ENCODE data around the gene DCUN1D5. TPM values are rescaled to one million over a fixed set of nuclear protein-coding genes. Genes with fewer than 3 reads are reported as not detected.

Gene DCUN1D5
- total and polyA plus RNA-seq, 2 of the 8 experiments (the other 6 are each of a cell fraction or from before 2014, with no cell fraction given): 76.1 to 95.4 TPM

DNA sequence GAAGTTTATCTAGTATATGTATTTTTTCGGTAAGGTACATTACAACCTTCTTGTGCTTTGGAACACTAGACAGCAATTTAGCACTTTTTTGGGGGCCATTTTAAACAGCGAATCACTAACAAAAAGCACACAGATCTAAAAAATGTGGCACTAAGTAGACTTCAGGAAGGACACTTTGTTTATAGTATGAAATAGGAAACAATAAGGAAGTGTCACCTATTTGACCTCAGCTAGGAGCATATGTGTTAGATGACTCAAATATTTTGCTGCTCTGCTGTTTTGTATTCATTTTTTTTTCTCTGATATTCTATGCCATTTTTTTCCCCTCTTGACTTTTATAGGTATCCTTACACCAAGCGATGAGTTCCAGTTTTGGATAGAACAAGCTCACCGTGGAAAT lies 22.9 kb upstream of the DCUN1D5 start:
- H2AFZ ChIP-seq (ENCODE audit: low read length): no peak overlapping the region
- H3K4me3 ChIP-seq (ENCODE audit: extremely low read depth in 1 of 4, insufficient read depth in 2 of 4, low read depth in 3 of 4, low read length in 4 of 4): no peak overlapping the region
- FAIRE-seq (no peak), DNase-seq (ENCODE audit: low read depth in 1 of 2, low spot score in 2 of 2) (no peak)
- H2BK15ac ChIP-seq (ENCODE audit: low read length): no peak overlapping the region
- H2BK20ac ChIP-seq (ENCODE audit: low read length): no peak overlapping the region
- no peak overlapping the region for H2BK12ac ChIP-seq (ENCODE audit: low read depth, low read length)
- H3K14ac ChIP-seq (ENCODE audit: insufficient read length): no peak overlapping the region
- no peak for TF ChIP-seq SUZ12 (IDR thresholded peaks at IDR 0.05; ENCODE audit: low read length)
- no peak for TF ChIP-seq RXRA (IDR thresholded peaks at IDR 0.05; ENCODE audit: insufficient read depth, low read depth, low read length)
- TF ChIP-seq, protein P1, sequence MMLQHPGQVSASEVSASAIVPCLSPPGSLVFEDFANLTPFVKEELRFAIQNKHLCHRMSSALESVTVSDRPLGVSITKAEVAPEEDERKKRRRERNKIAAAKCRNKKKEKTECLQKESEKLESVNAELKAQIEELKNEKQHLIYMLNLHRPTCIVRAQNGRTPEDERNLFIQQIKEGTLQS (IDR thresholded peaks at IDR 0.05; ENCODE audit: insufficient read depth, low read depth, low read length): no peak
- no peak for TF ChIP-seq POLR2A (IDR thresholded peaks at IDR 0.05; ENCODE audit: control extremely low read depth in 1 of 2, low read depth in 2 of 2, low read length in 2 of 2)
- no peak for TF ChIP-seq BCL11A (IDR thresholded peaks at IDR 0.05; ENCODE audit: low read depth in 2 of 2, low read length in 2 of 2)
- TF ChIP-seq SIN3A (conservative IDR thresholded peaks at IDR 0.05 in 1 of 2, IDR thresholded peaks at IDR 0.05 in 1 of 2; ENCODE audit: low read depth in 1 of 2, low read length in 2 of 2): no peak
- TF ChIP-seq CHD2 (IDR thresholded peaks at IDR 0.05; ENCODE audit: low read length): no peak
- TF ChIP-seq CHD1 (IDR thresholded peaks at IDR 0.05; ENCODE audit: low read depth, low read length): no peak
- no peak for TF ChIP-seq TBP (IDR thresholded peaks at IDR 0.05; ENCODE audit: low read depth, low read length)
- TF ChIP-seq SP2 (IDR thresholded peaks at IDR 0.05; ENCODE audit: low read length): no peak
- no peak for TF ChIP-seq KDM5A (IDR thresholded peaks at IDR 0.05; ENCODE audit: low read length)
- TF ChIP-seq, protein P2, sequence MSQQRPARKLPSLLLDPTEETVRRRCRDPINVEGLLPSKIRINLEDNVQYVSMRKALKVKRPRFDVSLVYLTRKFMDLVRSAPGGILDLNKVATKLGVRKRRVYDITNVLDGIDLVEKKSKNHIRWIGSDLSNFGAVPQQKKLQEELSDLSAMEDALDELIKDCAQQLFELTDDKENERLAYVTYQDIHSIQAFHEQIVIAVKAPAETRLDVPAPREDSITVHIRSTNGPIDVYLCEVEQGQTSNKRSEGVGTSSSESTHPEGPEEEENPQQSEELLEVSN (IDR thresholded peaks at IDR 0.05): no peak
- no peak for TF ChIP-seq FOSL1 (IDR thresholded peaks at IDR 0.05; ENCODE audit: insufficient read depth, low read depth, low read length)
- no peak overlapping the region for H3K56ac ChIP-seq (replicated peaks; ENCODE audit: insufficient read length, low read depth, low read length)
- no peaks in the 10 kb centered on the region for H3K79me1 ChIP-seq (ENCODE audit: low read depth, low read length)
- H3K27ac ChIP-seq (ENCODE audit: low read depth, low read length): no peak overlapping the region
- H3K27me3 ChIP-seq (replicated peaks in 1 of 4; ENCODE audit: control insufficient read depth in 3 of 4, extremely low read depth in 1 of 4, insufficient read depth in 3 of 4, low read length in 3 of 4): no peaks in the 10 kb centered on the region
- H3K23ac ChIP-seq (ENCODE audit: insufficient read length): no peak overlapping the region
- H2AK5ac ChIP-seq (ENCODE audit: low read depth, low read length): no peak overlapping the region
- no peak overlapping the region for H3K18ac ChIP-seq (ENCODE audit: extremely low read depth, low read length)
- no peak overlapping the region for H4K91ac ChIP-seq (replicated peaks; ENCODE audit: insufficient read length, low read length)
- H3K9ac ChIP-seq (replicated peaks in 1 of 4; ENCODE audit: extremely low read depth in 1 of 4, low read depth in 3 of 4, low read length in 3 of 4): no peak overlapping the region
- 0 out of 2 replicates have a peak, but pooled peaks cover under 1% of the 10 kb centered on the region for H3K23me2 ChIP-seq (ENCODE audit: low read depth, low read length)
- H3K4me2 ChIP-seq (ENCODE audit: insufficient read depth in 1 of 2, low read depth in 2 of 2, low read length in 2 of 2): no peak overlapping the region
- H4K20me1 ChIP-seq (replicated peaks in 1 of 2; ENCODE audit: control insufficient read depth in 1 of 2, insufficient read depth in 2 of 2, low read length in 2 of 2): no peaks in the 10 kb centered on the region
- no peak overlapping the region for H4K8ac ChIP-seq (ENCODE audit: extremely low read depth, insufficient read depth, low read length)
- no peaks in the 10 kb centered on the region for H3K4me1 ChIP-seq (replicated peaks in 1 of 4; ENCODE audit: control insufficient read depth in 3 of 4, insufficient read depth in 4 of 4, low read length in 3 of 4)
- H4K5ac ChIP-seq (ENCODE audit: insufficient read length, low read depth, low read length): no peak overlapping the region
- no peak overlapping the region for H2BK5ac ChIP-seq (ENCODE audit: low read depth, low read length)
- ChIA-PET CTCF (ENCODE audit: partially characterized antibody) (interaction anchor here (0.7 kb wide), 1 partner anchor 45 kb away, joined by 3 read pairs; no protein-coding TSS in a partner anchor), POLR2A (ENCODE audit: partially characterized antibody) (no interaction called here)
- no peak overlapping the region for H3K4ac ChIP-seq (replicated peaks; ENCODE audit: insufficient read length, low read depth, low read length)
- 91% methylated on average over 4 of the region's 4 CpGs; no CpG with 5 or more reads in 1 of the 2 experiments for WGBS, 2 experiments (ENCODE audit: extremely low coverage in 1 of 2, insufficient coverage in 1 of 2, insufficient read length in 1 of 2, insufficient replicate concordance in 2 of 2, low coverage in 1 of 2, low lambda C conversion rate in 2 of 2, missing lambda C conversion rate in 1 of 2)
- peaks cover 0 to 9% (median 3%) of the 10 kb centered on the region in 4 experiments; a peak in 4 of 8 replicates for H3K36me3 ChIP-seq (ENCODE audit: control insufficient read depth in 2 of 4, insufficient read depth in 4 of 4, low read length in 3 of 4)
- H2BK120ac ChIP-seq (replicated peaks; ENCODE audit: low read depth, low read length): no peak overlapping the region
- no peaks in the 10 kb centered on the region for H3K9me3 ChIP-seq (ENCODE audit: insufficient read depth in 2 of 2, low read depth in 1 of 2, low read length in 1 of 2)
- no peaks in the 10 kb centered on the region; a peak in 1 of 4 replicates for H3K79me2 ChIP-seq (ENCODE audit: control insufficient read depth in 1 of 2, insufficient read depth in 2 of 2, low read length in 2 of 2)
